ENCODE data around the gene ITFG2. TPM values are rescaled to one million over a fixed set of nuclear protein-coding genes. Genes with fewer than 3 reads are reported as not detected.

ITFG2 gene
- total and polyA plus RNA-seq, 2 experiments from 2014 or later: 17.3 to 32.6 TPM

- no peak overlapping the region for H3K4me3 Mint-ChIP-seq
- peaks cover 12% of the 10 kb centered on the region for H3K4me1 Mint-ChIP-seq
- TF ChIP-seq EZH2phosphoT487 (IDR thresholded peaks at IDR 0.05; ENCODE audit: unreplicated experiment): no peak
- no peak for TF ChIP-seq ZNF462 (CRISPR knock-in tag; IDR thresholded peaks at IDR 0.05)
- TF ChIP-seq EZH2 (IDR thresholded peaks at IDR 0.05; ENCODE audit: low read depth, unreplicated experiment): no peak
- no peak for TF ChIP-seq JUNB (IDR thresholded peaks at IDR 0.05; ENCODE audit: unreplicated experiment)
- TF ChIP-seq NANOG (IDR thresholded peaks at IDR 0.05; ENCODE audit: borderline replicate concordance): no peak
- no peak for TF ChIP-seq CREB1 (CRISPR knock-in tag; IDR thresholded peaks at IDR 0.05; ENCODE audit: low read depth)
- TF ChIP-seq, protein P1, sequence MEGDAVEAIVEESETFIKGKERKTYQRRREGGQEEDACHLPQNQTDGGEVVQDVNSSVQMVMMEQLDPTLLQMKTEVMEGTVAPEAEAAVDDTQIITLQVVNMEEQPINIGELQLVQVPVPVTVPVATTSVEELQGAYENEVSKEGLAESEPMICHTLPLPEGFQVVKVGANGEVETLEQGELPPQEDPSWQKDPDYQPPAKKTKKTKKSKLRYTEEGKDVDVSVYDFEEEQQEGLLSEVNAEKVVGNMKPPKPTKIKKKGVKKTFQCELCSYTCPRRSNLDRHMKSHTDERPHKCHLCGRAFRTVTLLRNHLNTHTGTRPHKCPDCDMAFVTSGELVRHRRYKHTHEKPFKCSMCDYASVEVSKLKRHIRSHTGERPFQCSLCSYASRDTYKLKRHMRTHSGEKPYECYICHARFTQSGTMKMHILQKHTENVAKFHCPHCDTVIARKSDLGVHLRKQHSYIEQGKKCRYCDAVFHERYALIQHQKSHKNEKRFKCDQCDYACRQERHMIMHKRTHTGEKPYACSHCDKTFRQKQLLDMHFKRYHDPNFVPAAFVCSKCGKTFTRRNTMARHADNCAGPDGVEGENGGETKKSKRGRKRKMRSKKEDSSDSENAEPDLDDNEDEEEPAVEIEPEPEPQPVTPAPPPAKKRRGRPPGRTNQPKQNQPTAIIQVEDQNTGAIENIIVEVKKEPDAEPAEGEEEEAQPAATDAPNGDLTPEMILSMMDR (conservative IDR thresholded peaks at IDR 0.05; ENCODE audit: low read depth in 2 of 2): no peak
- TF ChIP-seq ETS1 (IDR thresholded peaks at IDR 0.05): no peak
- TF ChIP-seq ZNF331 (CRISPR knock-in tag; IDR thresholded peaks at IDR 0.05; ENCODE audit: low read depth): no peak
- no peak for TF ChIP-seq POLR2AphosphoS5 (IDR thresholded peaks at IDR 0.05; ENCODE audit: low read depth)
- TF ChIP-seq ZNF114 (CRISPR knock-in tag; IDR thresholded peaks at IDR 0.05): no peak
- TF ChIP-seq REST (IDR thresholded peaks at IDR 0.05; ENCODE audit: unreplicated experiment): no peak
- TF ChIP-seq STAT1 (IDR thresholded peaks at IDR 0.05; ENCODE audit: unreplicated experiment): no peak
- Histone ChIP-seq H3K79me2 (replicated peaks; ENCODE audit: insufficient read depth) (no peaks in the 10 kb centered on the region), H3F3A (replicated peaks; ENCODE audit: low read depth) (no peaks in the 10 kb centered on the region), H3K4me3 (no peak overlapping the region), H4K20me1 (replicated peaks; ENCODE audit: insufficient read depth) (no peaks in the 10 kb centered on the region), H3K27me3 (ENCODE audit: insufficient read depth) (no peaks in the 10 kb centered on the region), H3K4me1 (ENCODE audit: insufficient read depth) (peaks cover 11% of the 10 kb centered on the region), H3K4me2 (no peak overlapping the region), H3K36me3 (ENCODE audit: insufficient read depth) (no peaks in the 10 kb centered on the region), H2AFZ (no peak overlapping the region), H3K27ac (ENCODE audit: low read depth) (no peak overlapping the region), H3K9me2 (ENCODE audit: insufficient read depth) (0 out of 2 replicates have a peak, but pooled peaks cover 4% of the 10 kb centered on the region)
- no peak for ATAC-seq
- no peaks in the 10 kb centered on the region; the same call in 2 of the 3 replicates for H3K9me3 Mint-ChIP-seq
- H3K27me3 Mint-ChIP-seq (ENCODE audit: insufficient read depth, low read depth, poor library complexity): peaks cover 12% of the 10 kb centered on the region
- no peak for DNase-seq (ENCODE audit: low spot score)
- H3K36me3 Mint-ChIP-seq (ENCODE audit: low read depth): peaks cover 3% of the 10 kb centered on the region; the same call in 1 of the 3 replicates
- H3K27ac Mint-ChIP-seq: no peak overlapping the region
These were observed 39.1 kb upstream of the ITFG2 start for GRCh38 chr12:2773199-2773875.

Data from GM23338 (cell line).